Smooth muscle cell (in vitro differentiated cells): ENCODE data around the gene ANTXR2. TPM values are rescaled to one million over a fixed set of nuclear protein-coding genes. Genes with fewer than 3 reads are reported as not detected.

ENCODE experiments used
- DNase-seq: peaks from one replicate; lab custom pipeline; 2025; ENCODE audit not compliant: unreplicated experiment; lab: John Stamatoyannopoulos, UW
- H2AFZ ChIP-seq: fragments of 200-600 bp; sonication (generic); 2 replicates; pipeline ENCODE4 v1.6.0; 2016; ENCODE audit warnings: antibody characterized with exemption, low read depth, mild to moderate bottlenecking
- H3F3A ChIP-seq: fragments of 200-600 bp; sonication (generic); 2 replicates; pipeline ENCODE4 v1.6.0; 2017; ENCODE audit warnings: antibody characterized with exemption, low read depth
- H3K27ac ChIP-seq: fragments of 200-600 bp; sonication (generic); 2 replicates; pipeline ENCODE4 v1.5.1; 2016; ENCODE audit warnings: low read depth, mild to moderate bottlenecking
- H3K27me3 ChIP-seq: fragments of 200-600 bp; sonication (generic); 2 replicates; pipeline ENCODE4 v1.6.1; 2016; ENCODE audit warnings: low read depth, mild to moderate bottlenecking
- H3K36me3 ChIP-seq: fragments of 200-600 bp; sonication (generic); 2 replicates; pipeline ENCODE4 v1.5.1; 2016; ENCODE audit warnings: low read depth
- H3K4me1 ChIP-seq: fragments of 200-600 bp; sonication (generic); 2 replicates; pipeline ENCODE4 v1.5.1; 2016; ENCODE audit warnings: low read depth
- H3K4me2 ChIP-seq: fragments of 200-600 bp; sonication (generic); 2 replicates; pipeline ENCODE4 v1.6.0; 2016; ENCODE audit warnings: mild to moderate bottlenecking
- H3K4me3 ChIP-seq: fragments of 200-600 bp; sonication (generic); 2 replicates; pipeline ENCODE4 v1.5.1; 2016; ENCODE audit warnings: mild to moderate bottlenecking
- H3K79me2 ChIP-seq: fragments of 200-600 bp; sonication (generic); 2 replicates; pipeline ENCODE4 v1.6.0; 2016; ENCODE audit warnings: low read depth, mild to moderate bottlenecking
- H3K9ac ChIP-seq: fragments of 200-600 bp; sonication (generic); 2 replicates; pipeline ENCODE4 v1.6.0; 2016; ENCODE audit warnings: low read depth
- H3K9me3 ChIP-seq: fragments of 200-600 bp; sonication (generic); replicated peaks from 2 replicates; pipeline ENCODE4 v1.5.1; 2016; ENCODE audit warnings: low read depth
- H4K20me1 ChIP-seq: fragments of 200-600 bp; sonication (generic); 2 replicates; pipeline ENCODE4 v1.6.0; 2016; ENCODE audit warnings: low read depth
- WGBS: methylation state at CpG from one replicate; pipeline ENCODE4 v1.1.7; 2016; ENCODE audit warnings: low lambda C conversion rate; 5-methylcytosine and 5-hydroxymethylcytosine counted together
- polyA plus RNA-seq: library from polyadenylated mRNA; unstranded; fragments of >200 nt; fragmentation: Nextera tagmentation; extraction: Ambion mirVana; gene quantifications from 2 replicates; pipeline ENCODE4 v1.2.1, GENCODE V29; 2016
- total RNA-seq: library from RNA; depleted of rRNA; stranded (reverse); fragments of >200 nt; gene quantifications from 2 replicates; pipeline ENCODE4 v1.2.3, GENCODE V29; 2014
- TF ChIP-seq, protein P1 (sequence below): fragments of 200-600 bp; sonication (generic); IDR thresholded peaks from 2 replicates; pipeline ENCODE4 v1.5.1; 2017; ENCODE audit warnings: borderline replicate concordance, mild to moderate bottlenecking, antibody characterized with exemption; ENCODE audit not compliant: insufficient read depth, poor library complexity, severe bottlenecking

The ANTXR2 gene
- total and polyA plus RNA-seq, 2 experiments from 2014 or later = 67.6 to 74.5 TPM

DNA sequence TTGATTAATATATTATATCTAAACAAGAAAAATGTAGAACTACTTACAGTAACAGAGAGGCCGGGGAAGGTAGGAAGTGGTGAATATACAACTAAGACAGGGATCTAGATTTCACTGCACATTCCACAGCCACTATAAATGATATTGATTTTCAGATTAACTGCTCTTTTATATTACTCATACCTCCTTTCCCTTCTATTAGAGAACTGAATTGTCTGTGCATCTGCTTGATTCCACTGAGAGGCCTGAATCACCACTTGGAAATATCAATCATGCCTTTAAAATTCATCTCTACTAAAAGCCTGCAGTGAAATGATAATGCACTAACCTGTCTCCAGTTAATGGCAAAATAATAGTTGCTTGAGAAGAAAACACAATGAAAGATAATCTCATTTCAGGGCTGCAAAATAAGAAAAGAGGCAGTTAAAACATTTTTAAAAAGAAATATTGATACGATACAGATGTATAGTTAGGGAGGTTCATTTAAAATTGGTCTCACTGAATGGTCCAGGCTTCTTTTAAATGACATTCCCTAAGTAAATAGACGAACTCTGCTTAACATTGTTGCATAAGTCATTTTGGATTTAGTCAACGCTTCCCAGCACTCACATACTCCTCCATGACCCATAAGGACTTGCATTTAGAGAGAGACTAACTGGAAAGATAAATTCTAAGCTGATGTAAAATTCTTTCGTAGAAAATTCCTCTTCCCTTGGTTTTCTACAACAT lies 3.8 kb downstream of the ANTXR2 start:
- H3K4me2 ChIP-seq = peak overlapping the region; percentile 87
- no peaks in the 10 kb centered on the region for H3K27me3 ChIP-seq
- H4K20me1 ChIP-seq = peaks cover 36% of the 10 kb centered on the region
- peak overlapping the region; percentile 84 for H3K27ac ChIP-seq
- H2AFZ ChIP-seq = no peak overlapping the region
- H3K36me3 ChIP-seq = peaks cover 10% of the 10 kb centered on the region
- no peak overlapping the region for H3K9ac ChIP-seq
- TF ChIP-seq, protein P1, sequence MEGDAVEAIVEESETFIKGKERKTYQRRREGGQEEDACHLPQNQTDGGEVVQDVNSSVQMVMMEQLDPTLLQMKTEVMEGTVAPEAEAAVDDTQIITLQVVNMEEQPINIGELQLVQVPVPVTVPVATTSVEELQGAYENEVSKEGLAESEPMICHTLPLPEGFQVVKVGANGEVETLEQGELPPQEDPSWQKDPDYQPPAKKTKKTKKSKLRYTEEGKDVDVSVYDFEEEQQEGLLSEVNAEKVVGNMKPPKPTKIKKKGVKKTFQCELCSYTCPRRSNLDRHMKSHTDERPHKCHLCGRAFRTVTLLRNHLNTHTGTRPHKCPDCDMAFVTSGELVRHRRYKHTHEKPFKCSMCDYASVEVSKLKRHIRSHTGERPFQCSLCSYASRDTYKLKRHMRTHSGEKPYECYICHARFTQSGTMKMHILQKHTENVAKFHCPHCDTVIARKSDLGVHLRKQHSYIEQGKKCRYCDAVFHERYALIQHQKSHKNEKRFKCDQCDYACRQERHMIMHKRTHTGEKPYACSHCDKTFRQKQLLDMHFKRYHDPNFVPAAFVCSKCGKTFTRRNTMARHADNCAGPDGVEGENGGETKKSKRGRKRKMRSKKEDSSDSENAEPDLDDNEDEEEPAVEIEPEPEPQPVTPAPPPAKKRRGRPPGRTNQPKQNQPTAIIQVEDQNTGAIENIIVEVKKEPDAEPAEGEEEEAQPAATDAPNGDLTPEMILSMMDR = no peak
- H3K79me2 ChIP-seq = peaks cover 26% of the 10 kb centered on the region
- 46% methylated on average over 5 of the region's 5 CpGs for WGBS
- peak overlapping the region; percentile 86 for H3K4me3 ChIP-seq
- H3K4me1 ChIP-seq = peaks cover 23% of the 10 kb centered on the region
- no peak for DNase-seq
- peaks cover 31% of the 10 kb centered on the region for H3F3A ChIP-seq
- no peaks in the 10 kb centered on the region for H3K9me3 ChIP-seq

- no peak overlapping the region for H2AFZ ChIP-seq
- H3K9me3 ChIP-seq = no peaks in the 10 kb centered on the region
- WGBS = 89% methylated on average over 2 of the region's 2 CpGs
- H4K20me1 ChIP-seq = peaks cover 43% of the 10 kb centered on the region
- peaks cover 6% of the 10 kb centered on the region for H3K4me1 ChIP-seq
- TF ChIP-seq, protein P1 = no peak
- H3K79me2 ChIP-seq = peaks cover 28% of the 10 kb centered on the region
- no peak overlapping the region for H3K27ac ChIP-seq
- H3K9ac ChIP-seq = no peak overlapping the region
- peaks cover 10% of the 10 kb centered on the region for H3F3A ChIP-seq
- no peak overlapping the region for H3K4me3 ChIP-seq
- no peak overlapping the region for H3K4me2 ChIP-seq
- DNase-seq = no peak
- H3K36me3 ChIP-seq = peaks cover 14% of the 10 kb centered on the region
- H3K27me3 ChIP-seq = no peaks in the 10 kb centered on the region
Measured at GRCh38 chr4:80065601-80066000, 7.4 kb downstream of the ANTXR2 start.

DNA sequence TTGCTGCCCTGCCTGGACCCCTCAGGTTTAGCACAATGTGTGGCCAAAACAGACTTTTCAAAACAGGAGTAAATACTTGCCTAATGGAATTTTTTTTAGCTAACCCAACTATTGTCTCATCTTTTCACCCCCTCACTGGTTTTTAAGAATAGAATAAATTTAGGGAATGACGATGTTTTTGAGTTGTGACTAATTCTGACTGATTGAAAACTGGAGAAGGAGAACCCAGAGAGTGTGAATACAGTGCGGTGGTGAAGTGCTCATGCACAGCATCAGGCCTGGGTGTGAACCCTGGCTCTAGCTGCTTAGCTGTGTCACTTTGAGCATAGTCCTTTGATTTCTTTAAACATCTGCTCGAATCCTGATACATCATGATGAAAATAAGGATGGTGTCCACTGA lies 10.5 kb downstream of the ANTXR2 start:
- H3K9ac ChIP-seq = no peak overlapping the region
- peaks cover 21% of the 10 kb centered on the region for H4K20me1 ChIP-seq
- no peaks in the 10 kb centered on the region for H3K4me1 ChIP-seq
- H3K79me2 ChIP-seq = peaks cover 12% of the 10 kb centered on the region
- peaks cover 11% of the 10 kb centered on the region for H3K36me3 ChIP-seq
- H3K9me3 ChIP-seq = no peaks in the 10 kb centered on the region
- no peak overlapping the region for H3K4me3 ChIP-seq
- no peak overlapping the region for H2AFZ ChIP-seq
- 98% methylated on average over 3 of the region's 3 CpGs for WGBS
- no peaks in the 10 kb centered on the region for H3F3A ChIP-seq
- DNase-seq = no peak
- H3K27ac ChIP-seq = no peak overlapping the region
- H3K4me2 ChIP-seq = no peak overlapping the region
- TF ChIP-seq, protein P1 = no peak
- no peaks in the 10 kb centered on the region for H3K27me3 ChIP-seq

DNA sequence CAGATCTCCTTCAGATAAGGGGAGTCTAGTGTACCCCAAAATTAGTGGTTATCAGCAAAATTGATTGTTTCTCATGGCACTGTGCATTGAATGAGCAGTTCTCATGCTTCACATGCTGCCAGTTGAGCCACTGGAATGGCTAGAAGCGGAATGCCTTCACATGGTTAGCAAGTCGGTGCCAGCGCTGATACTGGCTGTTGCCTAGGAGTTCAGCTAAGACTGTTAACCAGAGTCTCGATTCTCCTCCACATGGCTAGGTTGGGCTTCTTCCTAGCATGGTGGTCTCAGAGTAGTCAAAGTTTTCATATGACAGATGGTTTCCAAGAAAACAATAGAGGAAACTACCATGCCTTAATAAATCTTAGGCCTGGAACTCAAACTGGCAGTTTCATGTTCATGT lies 12.2 kb downstream of the ANTXR2 start:
- TF ChIP-seq, protein P1 = no peak
- H3K36me3 ChIP-seq = peaks cover 11% of the 10 kb centered on the region

More for the DNA sequence above, 12.2 kb downstream of the ANTXR2 start:
- H3K4me1 ChIP-seq = no peaks in the 10 kb centered on the region
- peaks cover 12% of the 10 kb centered on the region for H3K79me2 ChIP-seq
- no peak overlapping the region for H3K4me3 ChIP-seq
- H2AFZ ChIP-seq = no peak overlapping the region
- DNase-seq = no peak
- 94% methylated on average over 4 of the region's 4 CpGs for WGBS
- H3K4me2 ChIP-seq = no peak overlapping the region
- H3F3A ChIP-seq = no peaks in the 10 kb centered on the region
- peaks cover 20% of the 10 kb centered on the region for H4K20me1 ChIP-seq
- H3K9me3 ChIP-seq = no peaks in the 10 kb centered on the region
- no peak overlapping the region for H3K27ac ChIP-seq
- H3K9ac ChIP-seq = no peak overlapping the region
- no peaks in the 10 kb centered on the region for H3K27me3 ChIP-seq
